Uterus (tissue), 2 donors: ENCODE data around the gene PXK.

Experiments
- CTCF ChIP-seq, 4 experiments: fragments of 200-600 bp in 2 of 4; fragments of 450-650 bp in 2 of 4; sonication (generic) in 2 of 4; IDR thresholded peaks; one replicate each; pipeline ENCODE4 v1.5.1; 2016 to 2019; ENCODE audit warnings: antibody characterized with exemption in 4 of 4, mild to moderate bottlenecking in 2 of 4, moderate library complexity in 1 of 4
- POLR2A ChIP-seq, 2 donors: fragments of 450-650 bp; IDR thresholded peaks; one replicate each; pipeline ENCODE4 v1.6.1; 2016; ENCODE audit warnings: antibody characterized with exemption in 2 of 2, mild to moderate bottlenecking in 1 of 2, moderate library complexity in 1 of 2

GRCh38 chr3:58335652-58335947, 2.9 kb downstream of the PXK start:
- no peak for TF ChIP-seq POLR2A (IDR thresholded peaks at IDR 0.05)
- no peak for TF ChIP-seq CTCF (IDR thresholded peaks at IDR 0.05)
